NCI-H1694 (cell line): Measurements from ENCODE around the gene RND1.

Source experiments
- DNase-seq: peaks from one replicate; lab custom pipeline; 2025; lab: John Stamatoyannopoulos, UW

The RND1 gene

DNA sequence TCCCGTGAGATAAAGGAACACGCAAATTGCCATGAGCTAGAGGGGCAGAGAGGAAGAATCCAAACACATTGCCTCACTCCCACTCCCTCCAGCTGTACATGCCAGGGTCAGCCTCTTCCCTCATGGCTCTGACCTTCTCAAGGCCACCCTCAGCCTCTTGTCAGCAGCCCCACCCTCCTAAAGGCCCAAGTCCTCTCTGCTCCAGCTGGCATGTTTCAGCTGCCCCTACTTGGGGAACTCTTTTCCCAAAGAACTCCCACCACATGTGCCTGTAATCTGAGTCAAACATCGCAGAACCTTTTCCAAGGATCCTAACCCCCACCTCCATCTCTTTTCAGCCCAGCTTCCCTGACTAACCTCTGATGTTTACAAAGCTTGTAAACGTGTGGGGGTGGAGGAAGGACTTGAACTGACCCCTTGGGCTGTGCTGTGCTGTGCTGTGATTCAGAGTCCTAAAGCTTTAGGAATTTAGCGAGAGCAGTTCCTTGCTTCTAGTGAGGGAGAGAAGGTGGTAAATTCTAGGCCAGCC is 54.7 kb downstream of the RND1 start:
- DNase-seq: no peak

DNA sequence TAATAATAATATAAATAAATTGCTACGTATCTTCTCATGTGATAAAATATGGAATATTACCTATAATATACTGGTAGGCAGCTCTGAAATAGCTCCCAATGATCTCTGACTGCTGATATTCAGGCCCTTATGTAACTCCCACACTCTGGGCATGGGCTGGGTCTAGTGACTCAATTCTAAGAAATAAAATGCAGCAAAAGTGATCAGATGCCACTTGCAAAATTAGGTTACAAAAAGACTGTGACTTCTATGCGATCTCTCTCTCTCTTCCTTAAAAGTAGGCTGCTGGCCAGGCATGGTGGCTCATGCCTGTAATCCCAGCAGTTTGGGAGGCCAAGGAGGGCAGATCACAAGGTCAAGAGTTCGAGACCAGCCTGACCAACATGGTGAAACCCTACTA is 57.7 kb downstream of the RND1 start:
- no peak for DNase-seq
